Neural cell (in vitro differentiated cells): ENCODE results near the gene PDE9A. TPM values are rescaled to one million over a fixed set of nuclear protein-coding genes. Genes with fewer than 3 reads are reported as not detected.

Experiments used
- H2AFZ ChIP-seq: fragments of 200-600, 300-800 bp; sonication (generic), shearing (Covaris generic); 2 replicates; pipeline ENCODE4 v1.6.0; 2014; ENCODE audit warnings: low read depth, mild to moderate bottlenecking, antibody characterized with exemption, low read length, moderate library complexity
- H3F3A ChIP-seq: fragments of 200-600 bp; shearing (Covaris generic); 2 replicates; pipeline ENCODE4 v1.6.1; 2016; ENCODE audit warnings: mild to moderate bottlenecking, moderate library complexity, mixed read lengths, antibody characterized with exemption, low read length; ENCODE audit not compliant: insufficient read depth, poor library complexity, severe bottlenecking
- H3K27ac ChIP-seq: fragments of 200-600, 300-800 bp; sonication (generic), shearing (Covaris generic); 2 replicates; pipeline ENCODE4 v1.5.1; 2014; ENCODE audit warnings: mild to moderate bottlenecking, low read length, moderate library complexity
- H3K27me3 ChIP-seq: fragments of 300-800, 200-600 bp; sonication (generic), shearing (Covaris generic); 2 replicates; pipeline ENCODE4 v1.6.0; 2014; ENCODE audit warnings: mild to moderate bottlenecking, low read depth, low read length, moderate library complexity; ENCODE audit not compliant: insufficient read depth
- H3K36me3 ChIP-seq: fragments of 300-800, 200-600 bp; sonication (generic), shearing (Covaris generic); 2 replicates; pipeline ENCODE4 v1.5.1; 2014; ENCODE audit warnings: mild to moderate bottlenecking, antibody characterized with exemption, low read length, moderate library complexity; ENCODE audit not compliant: insufficient read depth
- H3K4me2 ChIP-seq: fragments of 300-800, 200-600 bp; sonication (generic), shearing (Covaris generic); 2 replicates; pipeline ENCODE4 v1.6.0; 2014; ENCODE audit warnings: mild to moderate bottlenecking, low read length
- H3K4me3 ChIP-seq: fragments of 300-800, 200-600 bp; sonication (generic), shearing (Covaris generic); 2 replicates; pipeline ENCODE4 v1.5.1; 2014; ENCODE audit warnings: mild to moderate bottlenecking, low read length, moderate library complexity
- H3K79me2 ChIP-seq: fragments of 200-600 bp; shearing (Covaris generic); replicated peaks from 2 replicates; pipeline ENCODE4 v1.6.0; 2014; ENCODE audit warnings: mild to moderate bottlenecking, low read length, moderate library complexity; ENCODE audit not compliant: insufficient read depth
- H3K9ac ChIP-seq: fragments of 300-800, 200-600 bp; sonication (generic), shearing (Covaris generic); 2 replicates; pipeline ENCODE4 v1.6.1; 2016; ENCODE audit warnings: mild to moderate bottlenecking, low read length, mixed read lengths
- H3K9me2 ChIP-seq: fragments of 200-600 bp; shearing (Covaris generic); 2 replicates; pipeline ENCODE4 v1.6.1; 2016; ENCODE audit warnings: mild to moderate bottlenecking, low read length, mixed read lengths; ENCODE audit not compliant: insufficient read depth
- H3K9me3 ChIP-seq: fragments of 200-600, 300-800 bp; sonication (generic), shearing (Covaris generic); 2 replicates; pipeline ENCODE4 v1.6.1; 2016; ENCODE audit warnings: mild to moderate bottlenecking, mixed run types, low read length, moderate library complexity, mixed read lengths
- H4K20me1 ChIP-seq: fragments of 200-600 bp; shearing (Covaris generic); 2 replicates; pipeline ENCODE4 v1.6.1; 2016; ENCODE audit warnings: mild to moderate bottlenecking, mixed run types; ENCODE audit not compliant: insufficient read depth
- EP300 ChIP-seq: fragments of 450-650 bp; conservative IDR thresholded peaks from 2 replicates; pipeline ENCODE4 v1.6.1; 2014; ENCODE audit warnings: antibody characterized with exemption, mild to moderate bottlenecking, moderate library complexity; ENCODE audit not compliant: poor library complexity, severe bottlenecking
- EZH2 ChIP-seq: fragments of 200-600, 300-800 bp; shearing (Covaris generic), sonication (generic); IDR thresholded peaks from 2 replicates; pipeline ENCODE4 v1.6.1; 2014; ENCODE audit warnings: antibody characterized with exemption, low read length, borderline replicate concordance, mild to moderate bottlenecking; ENCODE audit not compliant: insufficient read depth, poor library complexity, severe bottlenecking
- MXI1 ChIP-seq: fragments of 450-650 bp; conservative IDR thresholded peaks from 2 replicates; pipeline ENCODE4 v1.6.1; 2014; ENCODE audit warnings: antibody characterized with exemption, mild to moderate bottlenecking; ENCODE audit not compliant: poor library complexity, severe bottlenecking
- POLR2AphosphoS5 ChIP-seq: IDR thresholded peaks from 2 replicates; pipeline ENCODE4 v1.6.1; 2012
- RAD21 ChIP-seq: fragments of 450-650 bp; conservative IDR thresholded peaks from 2 replicates; pipeline ENCODE4 v1.6.1; 2014; ENCODE audit warnings: antibody characterized with exemption, mild to moderate bottlenecking, moderate library complexity
- SMC3 ChIP-seq: fragments of 450-650 bp; conservative IDR thresholded peaks from 2 replicates; pipeline ENCODE4 v1.6.1; 2014; ENCODE audit warnings: antibody characterized with exemption, mild to moderate bottlenecking, moderate library complexity; ENCODE audit not compliant: poor library complexity
- TAF1 ChIP-seq: IDR thresholded peaks from 2 replicates; pipeline ENCODE4 v1.6.1; 2012; ENCODE audit warnings: low read depth
- polyA plus RNA-seq: library from polyadenylated mRNA; depleted of rRNA; stranded (reverse); fragments of >200 nt; gene quantifications from 2 replicates; pipeline ENCODE4 v1.2.3, GENCODE V29; 2014
- TF ChIP-seq, protein P1 (sequence below): IDR thresholded peaks from 2 replicates; pipeline ENCODE4 v1.6.1; 2012; ENCODE audit warnings: borderline replicate concordance
- TF ChIP-seq, protein P2 (sequence below): fragments of 450-650 bp; IDR thresholded peaks from 2 replicates; pipeline ENCODE4 v1.5.1; 2014; ENCODE audit warnings: antibody characterized with exemption, mild to moderate bottlenecking, moderate library complexity; ENCODE audit not compliant: poor library complexity, severe bottlenecking

The PDE9A gene
- polyA plus RNA-seq, 1 donor from 2014 or later: 32.2 TPM

DNA sequence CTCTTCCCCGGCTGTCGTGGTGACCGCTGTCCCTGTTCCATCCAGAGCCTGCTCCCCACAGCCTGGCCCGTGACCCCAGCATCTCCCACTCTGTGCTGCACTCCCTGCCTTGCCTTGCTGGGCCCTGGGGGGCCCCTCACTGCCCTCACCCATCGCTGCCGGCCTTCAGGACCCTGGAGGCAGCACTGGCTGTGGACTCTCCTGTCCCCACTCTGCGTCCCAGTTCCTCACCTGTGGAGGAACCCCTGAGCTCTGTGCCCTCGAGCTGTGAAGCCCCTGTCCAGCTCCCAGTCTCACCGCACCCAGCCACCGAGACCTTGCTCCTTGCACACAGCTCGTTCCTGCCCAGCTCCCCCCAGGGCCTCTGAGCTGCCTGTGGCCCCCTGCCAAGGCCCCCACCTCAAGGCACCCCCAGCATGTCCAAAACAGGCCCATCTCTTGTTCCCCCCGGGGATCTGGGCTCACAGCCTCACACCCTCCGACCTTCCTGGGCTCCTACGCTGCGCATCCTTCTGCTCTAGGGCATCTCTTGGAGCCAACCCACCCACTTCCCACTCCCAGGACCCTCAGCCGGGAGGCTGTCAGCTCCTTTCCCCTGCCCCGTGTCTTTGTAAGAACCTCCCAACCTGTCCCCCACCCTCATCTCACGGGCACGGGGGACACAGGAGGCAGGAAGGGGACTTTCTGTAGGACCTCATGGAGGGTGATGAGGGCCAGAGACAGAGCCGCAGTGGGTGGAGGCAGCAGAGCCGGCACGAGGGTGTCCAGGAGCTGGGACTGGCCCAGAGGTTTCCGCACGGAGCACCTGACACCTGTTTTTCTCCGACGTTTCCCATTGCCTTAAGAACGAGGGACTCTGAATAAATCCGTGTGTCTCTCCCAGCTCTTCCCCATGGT lies 116.6 kb downstream of the PDE9A start:
- no peaks in the 10 kb centered on the region for H4K20me1 ChIP-seq
- no peaks in the 10 kb centered on the region for H3K9me2 ChIP-seq
- TF ChIP-seq TAF1: no peak
- TF ChIP-seq POLR2AphosphoS5: no peak
- TF ChIP-seq, protein P1, sequence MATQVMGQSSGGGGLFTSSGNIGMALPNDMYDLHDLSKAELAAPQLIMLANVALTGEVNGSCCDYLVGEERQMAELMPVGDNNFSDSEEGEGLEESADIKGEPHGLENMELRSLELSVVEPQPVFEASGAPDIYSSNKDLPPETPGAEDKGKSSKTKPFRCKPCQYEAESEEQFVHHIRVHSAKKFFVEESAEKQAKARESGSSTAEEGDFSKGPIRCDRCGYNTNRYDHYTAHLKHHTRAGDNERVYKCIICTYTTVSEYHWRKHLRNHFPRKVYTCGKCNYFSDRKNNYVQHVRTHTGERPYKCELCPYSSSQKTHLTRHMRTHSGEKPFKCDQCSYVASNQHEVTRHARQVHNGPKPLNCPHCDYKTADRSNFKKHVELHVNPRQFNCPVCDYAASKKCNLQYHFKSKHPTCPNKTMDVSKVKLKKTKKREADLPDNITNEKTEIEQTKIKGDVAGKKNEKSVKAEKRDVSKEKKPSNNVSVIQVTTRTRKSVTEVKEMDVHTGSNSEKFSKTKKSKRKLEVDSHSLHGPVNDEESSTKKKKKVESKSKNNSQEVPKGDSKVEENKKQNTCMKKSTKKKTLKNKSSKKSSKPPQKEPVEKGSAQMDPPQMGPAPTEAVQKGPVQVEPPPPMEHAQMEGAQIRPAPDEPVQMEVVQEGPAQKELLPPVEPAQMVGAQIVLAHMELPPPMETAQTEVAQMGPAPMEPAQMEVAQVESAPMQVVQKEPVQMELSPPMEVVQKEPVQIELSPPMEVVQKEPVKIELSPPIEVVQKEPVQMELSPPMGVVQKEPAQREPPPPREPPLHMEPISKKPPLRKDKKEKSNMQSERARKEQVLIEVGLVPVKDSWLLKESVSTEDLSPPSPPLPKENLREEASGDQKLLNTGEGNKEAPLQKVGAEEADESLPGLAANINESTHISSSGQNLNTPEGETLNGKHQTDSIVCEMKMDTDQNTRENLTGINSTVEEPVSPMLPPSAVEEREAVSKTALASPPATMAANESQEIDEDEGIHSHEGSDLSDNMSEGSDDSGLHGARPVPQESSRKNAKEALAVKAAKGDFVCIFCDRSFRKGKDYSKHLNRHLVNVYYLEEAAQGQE: no peak
- TF ChIP-seq MXI1: no peak
- TF ChIP-seq, protein P2, sequence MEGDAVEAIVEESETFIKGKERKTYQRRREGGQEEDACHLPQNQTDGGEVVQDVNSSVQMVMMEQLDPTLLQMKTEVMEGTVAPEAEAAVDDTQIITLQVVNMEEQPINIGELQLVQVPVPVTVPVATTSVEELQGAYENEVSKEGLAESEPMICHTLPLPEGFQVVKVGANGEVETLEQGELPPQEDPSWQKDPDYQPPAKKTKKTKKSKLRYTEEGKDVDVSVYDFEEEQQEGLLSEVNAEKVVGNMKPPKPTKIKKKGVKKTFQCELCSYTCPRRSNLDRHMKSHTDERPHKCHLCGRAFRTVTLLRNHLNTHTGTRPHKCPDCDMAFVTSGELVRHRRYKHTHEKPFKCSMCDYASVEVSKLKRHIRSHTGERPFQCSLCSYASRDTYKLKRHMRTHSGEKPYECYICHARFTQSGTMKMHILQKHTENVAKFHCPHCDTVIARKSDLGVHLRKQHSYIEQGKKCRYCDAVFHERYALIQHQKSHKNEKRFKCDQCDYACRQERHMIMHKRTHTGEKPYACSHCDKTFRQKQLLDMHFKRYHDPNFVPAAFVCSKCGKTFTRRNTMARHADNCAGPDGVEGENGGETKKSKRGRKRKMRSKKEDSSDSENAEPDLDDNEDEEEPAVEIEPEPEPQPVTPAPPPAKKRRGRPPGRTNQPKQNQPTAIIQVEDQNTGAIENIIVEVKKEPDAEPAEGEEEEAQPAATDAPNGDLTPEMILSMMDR: no peak
- TF ChIP-seq EZH2: no peak
- TF ChIP-seq EP300: no peak
- TF ChIP-seq RAD21: no peak
- TF ChIP-seq SMC3: no peak
- no peaks in the 10 kb centered on the region for H3K9me3 ChIP-seq
- H3K27me3 ChIP-seq: no peaks in the 10 kb centered on the region
- no peak overlapping the region for H3K9ac ChIP-seq
- peaks cover 20% of the 10 kb centered on the region for H3K36me3 ChIP-seq
- H3F3A ChIP-seq: no peaks in the 10 kb centered on the region
- H3K4me3 ChIP-seq: no peak overlapping the region
- no peak overlapping the region for H3K4me2 ChIP-seq
- no peak overlapping the region for H2AFZ ChIP-seq
- H3K79me2 ChIP-seq: no peaks in the 10 kb centered on the region
- no peak overlapping the region for H3K27ac ChIP-seq

DNA sequence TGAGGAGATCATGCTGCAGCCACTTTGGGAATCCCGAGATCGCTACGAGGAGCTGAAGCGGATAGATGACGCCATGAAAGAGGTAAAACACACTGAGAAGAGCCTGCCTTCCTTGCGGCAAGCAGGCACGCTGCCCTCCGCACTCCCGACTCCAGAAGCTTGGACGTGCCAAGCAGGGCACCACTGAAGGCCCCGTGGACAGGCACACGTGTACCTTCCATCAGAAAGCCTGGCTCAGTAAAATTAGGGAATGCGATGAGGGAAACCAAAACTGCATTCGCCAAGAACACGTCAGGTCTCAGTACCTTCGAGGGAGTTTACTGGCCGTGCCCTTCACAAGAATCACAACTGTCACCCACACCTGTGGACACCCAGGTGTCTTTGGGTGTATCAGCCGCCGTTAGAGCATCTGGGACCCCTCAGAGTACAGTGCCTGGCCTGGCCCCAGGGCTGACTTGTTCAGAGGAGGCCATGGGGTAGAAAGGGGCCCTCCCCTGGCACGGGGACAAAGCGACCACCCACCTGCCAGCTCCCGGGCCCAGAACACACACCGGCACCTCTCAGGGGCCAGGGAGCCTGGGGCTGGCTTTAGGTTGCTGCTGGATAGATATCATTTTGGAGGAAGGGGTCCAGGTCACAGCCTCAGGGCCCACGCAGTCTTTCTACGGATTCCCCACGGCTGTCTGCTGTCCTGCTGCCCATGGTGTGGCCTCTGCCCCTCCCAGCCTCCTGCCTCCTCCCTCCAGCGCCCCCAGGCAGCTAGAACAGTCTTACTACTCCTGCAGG lies 117.5 kb downstream of the PDE9A start:
- Histone ChIP-seq H3K4me3 (no peak overlapping the region), H3K79me2 (no peaks in the 10 kb centered on the region), H3K9me3 (no peaks in the 10 kb centered on the region), H3K36me3 (peaks cover 16% of the 10 kb centered on the region), H2AFZ (no peak overlapping the region), H3K4me2 (no peak overlapping the region), H3K9ac (no peak overlapping the region), H4K20me1 (no peaks in the 10 kb centered on the region), H3K27me3 (no peaks in the 10 kb centered on the region), H3K27ac (no peak overlapping the region), H3F3A (no peaks in the 10 kb centered on the region), H3K9me2 (no peaks in the 10 kb centered on the region)
- TF ChIP-seq, protein P1: no peak
- TF ChIP-seq TAF1 (no peak), RAD21 (no peak), SMC3 (no peak), EP300 (no peak), POLR2AphosphoS5 (no peak), MXI1 (no peak), EZH2 (no peak)
- TF ChIP-seq, protein P2: no peak
